Loucy (cell line): ENCODE results near the gene PIP5K1A.
A peak's percentile ranks its signal among the peaks of the same experiment; 100 is the strongest.

Experiments
- H2AFZ ChIP-seq: fragments of 200-600 bp; sonication (generic); 2 replicates; pipeline ENCODE4 v1.6.0; 2016; ENCODE audit warnings: antibody characterized with exemption, mild to moderate bottlenecking, low read length, moderate library complexity
- H3F3A ChIP-seq: fragments of 200-600 bp; 2 replicates; pipeline ENCODE4 v1.6.0; 2016; ENCODE audit warnings: antibody characterized with exemption, low read depth, mild to moderate bottlenecking
- H3K27me3 ChIP-seq: fragments of 200-600 bp; sonication (generic); 2 replicates; pipeline ENCODE4 v1.6.1; 2014; ENCODE audit warnings: low read length, mild to moderate bottlenecking; ENCODE audit not compliant: insufficient read depth, poor library complexity, severe bottlenecking
- H3K36me3 ChIP-seq: fragments of 200-600 bp; sonication (generic); 2 replicates; pipeline ENCODE4 v1.6.1; 2016; ENCODE audit warnings: low read length; ENCODE audit not compliant: insufficient read depth
- H3K4me1 ChIP-seq: fragments of 200-600 bp; sonication (generic); 2 replicates; pipeline ENCODE4 v1.5.1; 2014; ENCODE audit warnings: low read length, mild to moderate bottlenecking; ENCODE audit not compliant: insufficient read depth, poor library complexity, severe bottlenecking
- H3K4me2 ChIP-seq: fragments of 200-600 bp; sonication (generic); 2 replicates; pipeline ENCODE4 v1.6.0; 2014; ENCODE audit warnings: antibody characterized with exemption, low read length, low read depth, mild to moderate bottlenecking; ENCODE audit not compliant: poor library complexity, severe bottlenecking
- H3K4me3 ChIP-seq: fragments of 200-600 bp; sonication (generic); 2 replicates; pipeline ENCODE4 v1.5.1; 2014; ENCODE audit warnings: low read length, mild to moderate bottlenecking, mixed read lengths; ENCODE audit not compliant: poor library complexity, severe bottlenecking
- H3K79me2 ChIP-seq: fragments of 200-600 bp; sonication (generic); 2 replicates; pipeline ENCODE4 v1.6.1; 2014; ENCODE audit warnings: low read length; ENCODE audit not compliant: insufficient read depth
- H3K9ac ChIP-seq: fragments of 200-600 bp; sonication (generic); 2 replicates; pipeline ENCODE4 v1.6.0; 2014; ENCODE audit warnings: mild to moderate bottlenecking, low read depth, low read length, moderate library complexity; ENCODE audit not compliant: poor library complexity, severe bottlenecking
- H3K9me2 ChIP-seq: fragments of 200-600 bp; sonication (generic); replicated peaks from 2 replicates; pipeline ENCODE4 v1.6.1; 2016; ENCODE audit warnings: low read depth, low read length, mixed read lengths
- H3K9me3 ChIP-seq: fragments of 200-600 bp; sonication (generic); 2 replicates; pipeline ENCODE4 v1.6.1; 2014; ENCODE audit warnings: mild to moderate bottlenecking, antibody characterized with exemption, low read length, low read depth; ENCODE audit not compliant: insufficient read depth
- H4K20me1 ChIP-seq: fragments of 200-600 bp; sonication (generic); 2 replicates; pipeline ENCODE4 v1.6.0; 2014; ENCODE audit warnings: antibody characterized with exemption, low read length, mild to moderate bottlenecking; ENCODE audit not compliant: insufficient read depth, poor library complexity, severe bottlenecking
- CTCF ChIP-seq: fragments of 200-600 bp; sonication (generic); conservative IDR thresholded peaks from 2 replicates; pipeline ENCODE4 v1.5.1; 2014; ENCODE audit warnings: mild to moderate bottlenecking, antibody characterized with exemption, low read length
- EZH2phosphoT487 ChIP-seq: fragments of 200-600 bp; IDR thresholded peaks from 2 replicates; pipeline ENCODE4 v1.6.1; 2018; ENCODE audit warnings: antibody characterized with exemption, mild to moderate bottlenecking, moderate library complexity, borderline replicate concordance

The PIP5K1A gene

GRCh38 chr1:151254217-151255213, 56.2 kb downstream of the PIP5K1A start, which contains the start of gene PSMD4:
Gene PSMD4, plus strand, starts transcription at chr1:151254734. Its CDS starts 49 bp downstream, at chr1:151254783.
- no peaks in the 10 kb centered on the region for H3K9me2 ChIP-seq
- H2AFZ ChIP-seq = peak within 1 kb of the TSS; percentile 86
- H3K9ac ChIP-seq = peak within 1 kb of the TSS; percentile 88
- H3K4me3 ChIP-seq = peak within 1 kb of the TSS; percentile 99
- peaks cover 15% of the 10 kb centered on the region for H3K4me1 ChIP-seq
- no peaks in the 10 kb centered on the region for H3K9me3 ChIP-seq
- H3K79me2 ChIP-seq = peaks cover 47% of the 10 kb centered on the region
- TF ChIP-seq EZH2phosphoT487 (no peak), CTCF (no peak)
- peaks cover 4% of the 10 kb centered on the region for H4K20me1 ChIP-seq
- no peaks in the 10 kb centered on the region for H3F3A ChIP-seq
- H3K4me2 ChIP-seq = peak within 1 kb of the TSS; percentile 93
- H3K36me3 ChIP-seq = peaks cover 8% of the 10 kb centered on the region; the same call in 1 of the 2 replicates
- H3K27me3 ChIP-seq = no peaks in the 10 kb centered on the region

DNA sequence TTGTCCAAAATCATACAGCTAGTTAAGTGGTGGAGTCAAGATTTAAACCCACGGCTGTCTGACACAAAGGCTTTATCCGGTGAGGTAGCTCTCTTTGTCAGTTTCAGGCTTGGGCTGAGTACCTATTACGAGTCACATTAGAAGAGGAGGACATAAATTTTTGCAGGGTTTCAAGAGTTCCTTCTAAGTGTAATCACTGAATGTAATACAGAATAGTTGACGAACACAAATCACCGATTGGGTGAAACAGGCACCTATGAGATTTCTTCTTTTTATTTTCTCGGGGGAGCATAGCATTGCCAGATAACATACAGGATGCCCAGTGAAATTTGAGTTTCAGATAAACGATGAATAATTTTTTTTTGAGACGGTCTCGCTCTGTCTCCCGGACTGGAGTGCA, 57.0 kb downstream of the PIP5K1A start:
- Histone ChIP-seq H3K27me3 (no peaks in the 10 kb centered on the region), H3K4me2 (peak overlapping the region; percentile 93), H3K9me3 (no peaks in the 10 kb centered on the region), H3F3A (no peaks in the 10 kb centered on the region), H3K9me2 (no peaks in the 10 kb centered on the region), H3K9ac (peak overlapping the region; percentile 88), H4K20me1 (peaks cover 4% of the 10 kb centered on the region), H3K79me2 (peaks cover 50% of the 10 kb centered on the region), H2AFZ (peak overlapping the region; percentile 84), H3K4me3 (peak overlapping the region; percentile 99), H3K36me3 (no peaks in the 10 kb centered on the region; the same call in 1 of the 2 replicates), H3K4me1 (peaks cover 15% of the 10 kb centered on the region)
- TF ChIP-seq CTCF (no peak), EZH2phosphoT487 (no peak)

- Histone ChIP-seq H3K27me3 (no peaks in the 10 kb centered on the region), H3K79me2 (peaks cover 53% of the 10 kb centered on the region), H3K9ac (no peak overlapping the region), H3K9me3 (no peaks in the 10 kb centered on the region), H3K4me3 (no peak overlapping the region), H3K9me2 (no peaks in the 10 kb centered on the region), H2AFZ (no peak overlapping the region), H3K4me1 (peaks cover 15% of the 10 kb centered on the region), H4K20me1 (peaks cover 4% of the 10 kb centered on the region), H3K4me2 (no peak overlapping the region), H3K36me3 (peaks cover 8% of the 10 kb centered on the region; the same call in 1 of the 2 replicates), H3F3A (no peaks in the 10 kb centered on the region)
- TF ChIP-seq EZH2phosphoT487 (no peak), CTCF (no peak)
Observed at GRCh38 chr1:151259351-151259750, 61.0 kb downstream of the PIP5K1A start.
